Right kidney (tissue), 1 donor: ENCODE results near the gene CGNL1.

Experiments
- DNase-seq: peaks from one replicate; pipeline ENCODE4 v3.0.0-alpha.2; 2016

Gene CGNL1

DNA sequence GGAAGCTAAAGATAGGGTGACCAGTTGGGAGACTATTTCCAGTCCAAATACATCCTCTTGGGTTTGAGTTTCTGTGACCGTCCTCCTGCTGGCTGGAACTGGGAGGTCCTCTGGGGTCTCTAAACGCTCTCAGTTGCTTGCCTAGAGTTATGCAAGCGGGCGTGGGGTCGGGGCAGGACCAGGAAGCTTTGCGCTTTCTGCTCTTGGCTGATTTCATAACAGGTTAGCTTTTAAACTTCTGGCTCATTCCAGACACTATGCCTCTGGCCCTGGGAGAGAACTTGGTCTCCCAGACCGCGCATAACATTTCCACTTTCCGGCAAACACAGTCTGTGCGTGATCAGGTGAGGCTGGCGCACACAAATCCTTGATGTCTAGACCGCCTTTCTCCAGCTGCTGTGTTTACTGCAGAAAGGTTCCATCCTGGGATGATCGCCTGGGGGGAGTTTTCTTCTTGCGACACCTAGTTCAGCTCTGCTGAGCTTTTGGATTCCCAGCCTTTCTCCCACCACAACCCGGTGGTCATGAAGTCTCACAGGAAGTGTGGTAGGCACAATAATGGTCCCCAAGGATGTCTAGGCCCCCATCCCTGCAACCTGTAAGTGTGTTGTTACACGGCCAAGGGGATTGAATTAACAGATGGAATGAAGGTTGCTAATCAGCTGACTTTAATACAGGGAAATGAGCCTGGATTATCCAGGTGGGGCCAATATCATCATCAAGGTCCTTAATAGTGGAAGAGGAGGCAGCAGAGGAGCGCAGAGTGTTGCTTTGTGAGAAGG, 23.6 kb upstream of the CGNL1 start:
- no peak for DNase-seq

GRCh38 chr15:57353317-57353804, 22.9 kb upstream of the CGNL1 start:
- DNase-seq = no peak

DNA sequence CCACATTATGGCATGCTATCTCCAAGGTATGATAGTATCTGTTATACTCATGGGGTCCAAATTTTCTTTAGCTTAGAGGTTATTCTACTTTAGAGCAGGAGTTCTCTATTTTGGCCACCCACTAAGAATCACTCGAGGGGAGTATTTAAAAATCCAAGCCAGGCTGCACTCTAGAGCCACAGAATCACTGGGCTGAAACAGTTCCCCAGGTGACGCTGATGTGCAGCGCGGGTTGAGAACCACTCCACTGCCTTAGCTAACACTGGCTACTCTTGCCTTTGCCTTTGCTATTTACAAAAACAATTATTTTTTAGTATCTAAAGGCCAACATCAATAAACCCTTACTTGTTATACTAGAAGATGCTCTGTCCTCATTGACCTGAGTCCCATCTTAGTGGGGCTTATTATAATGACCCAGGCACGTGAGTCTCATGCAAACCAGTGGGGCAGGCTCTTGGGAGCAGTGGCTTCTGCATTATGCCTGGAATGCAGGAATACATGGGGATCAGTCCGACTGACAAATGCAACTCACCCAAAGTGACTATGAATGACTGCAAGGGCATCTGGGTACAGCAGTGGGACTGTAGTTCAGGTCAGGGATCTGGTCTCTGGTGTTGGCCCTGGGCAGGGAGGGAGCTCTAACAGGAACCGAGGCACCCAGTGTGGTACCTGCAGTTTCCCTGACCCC, 21.7 kb upstream of the CGNL1 start:
- no peak for DNase-seq

DNA sequence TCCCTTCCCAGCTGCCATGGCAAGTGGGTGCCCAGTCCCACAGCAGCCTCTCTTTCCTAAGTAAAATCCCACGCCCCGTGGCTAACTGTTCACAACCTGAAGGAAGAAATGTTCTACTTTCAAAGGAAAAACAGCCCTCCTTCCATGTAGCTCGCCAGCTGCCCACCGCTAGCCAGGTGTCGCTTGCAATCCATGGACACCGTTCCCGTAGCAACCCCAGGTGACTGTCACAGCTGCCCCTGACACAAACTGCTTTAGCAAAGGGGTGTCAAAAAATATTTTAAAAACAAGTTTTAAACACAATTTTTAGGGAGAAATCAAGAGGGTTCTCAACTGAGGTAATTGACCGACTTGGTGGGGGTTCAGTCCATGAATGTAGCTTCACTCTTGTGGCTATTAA, 21.0 kb upstream of the CGNL1 start:
- DNase-seq = no peak

DNA sequence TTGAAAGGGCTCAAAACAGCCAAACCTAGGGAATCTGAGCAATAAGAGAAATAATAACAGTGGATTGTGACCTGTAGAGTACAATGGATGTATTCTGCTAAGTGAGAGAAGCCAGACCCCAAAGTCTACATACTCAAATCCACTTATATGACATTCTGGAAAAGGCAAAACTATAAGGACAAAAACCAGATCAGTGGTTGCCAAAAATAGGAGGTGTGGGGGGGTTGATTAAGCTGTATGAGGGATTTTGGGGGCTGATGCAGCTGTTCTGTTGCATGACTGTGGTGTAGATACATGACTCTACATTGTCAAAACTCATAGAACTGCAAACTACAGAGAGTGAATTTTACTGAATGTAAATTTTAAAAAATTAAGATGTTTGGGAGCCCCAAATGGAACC, 20.1 kb upstream of the CGNL1 start:
- DNase-seq = no peak

DNA sequence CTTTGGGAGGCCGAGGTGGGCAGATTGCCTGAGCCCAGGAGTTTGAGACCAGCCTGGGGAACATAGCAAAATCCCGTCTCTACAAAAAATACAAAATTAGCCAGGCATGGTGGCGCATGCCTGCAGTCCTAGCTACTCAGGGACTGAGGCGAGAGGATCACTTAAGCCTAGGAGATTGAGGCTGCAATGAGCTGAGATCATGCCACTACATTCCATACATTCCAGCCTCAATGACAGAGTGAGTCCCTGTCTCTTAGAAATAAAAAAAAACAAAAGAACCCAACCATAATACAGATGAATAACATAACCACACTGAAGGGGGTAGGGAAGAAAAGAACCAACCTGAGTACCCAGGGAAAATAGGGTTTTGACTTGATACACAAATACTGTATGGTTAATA, 19.7 kb upstream of the CGNL1 start:
- DNase-seq = no peak

DNA sequence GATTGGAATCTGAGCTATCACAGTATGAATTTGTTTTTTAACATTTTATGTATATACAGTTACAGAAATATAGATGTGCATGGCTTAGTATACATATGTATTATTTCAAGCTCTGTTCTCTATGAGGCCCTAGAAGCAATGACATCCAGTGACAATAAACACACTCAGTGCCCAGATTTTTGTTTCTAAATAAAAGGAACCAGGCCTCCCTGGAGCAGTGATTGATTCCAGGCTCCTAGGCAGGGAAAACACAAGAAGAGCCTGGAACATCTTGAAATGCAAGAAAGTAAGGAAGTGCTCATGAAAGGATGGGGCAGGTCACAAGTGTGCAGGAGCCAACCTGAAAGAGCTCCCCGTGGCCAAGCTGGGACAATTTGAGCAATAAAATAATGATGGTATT, 18.5 kb upstream of the CGNL1 start:
- DNase-seq = no peak

DNA sequence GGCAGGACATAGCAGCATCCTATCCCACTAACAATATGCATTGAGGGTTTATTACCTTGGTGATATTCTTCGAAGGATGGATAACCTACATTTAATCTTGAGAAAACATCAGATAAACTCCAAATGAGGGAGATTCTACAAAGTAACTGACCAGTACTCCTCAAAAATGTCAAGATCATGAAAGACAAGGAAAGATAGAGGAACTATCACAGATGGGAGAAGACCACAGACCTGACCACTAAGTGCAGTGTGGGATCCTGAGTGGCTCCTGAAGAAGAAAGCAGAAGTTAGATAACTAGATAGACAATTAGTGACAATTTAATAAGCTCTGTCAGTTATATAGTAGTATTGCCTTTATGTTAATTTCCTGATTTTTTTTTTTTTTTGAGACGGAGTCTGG, 17.7 kb upstream of the CGNL1 start:
- DNase-seq = no peak

- no peak for DNase-seq
Measured at GRCh38 chr15:57363661-57364060, 12.6 kb upstream of the CGNL1 start.

DNA sequence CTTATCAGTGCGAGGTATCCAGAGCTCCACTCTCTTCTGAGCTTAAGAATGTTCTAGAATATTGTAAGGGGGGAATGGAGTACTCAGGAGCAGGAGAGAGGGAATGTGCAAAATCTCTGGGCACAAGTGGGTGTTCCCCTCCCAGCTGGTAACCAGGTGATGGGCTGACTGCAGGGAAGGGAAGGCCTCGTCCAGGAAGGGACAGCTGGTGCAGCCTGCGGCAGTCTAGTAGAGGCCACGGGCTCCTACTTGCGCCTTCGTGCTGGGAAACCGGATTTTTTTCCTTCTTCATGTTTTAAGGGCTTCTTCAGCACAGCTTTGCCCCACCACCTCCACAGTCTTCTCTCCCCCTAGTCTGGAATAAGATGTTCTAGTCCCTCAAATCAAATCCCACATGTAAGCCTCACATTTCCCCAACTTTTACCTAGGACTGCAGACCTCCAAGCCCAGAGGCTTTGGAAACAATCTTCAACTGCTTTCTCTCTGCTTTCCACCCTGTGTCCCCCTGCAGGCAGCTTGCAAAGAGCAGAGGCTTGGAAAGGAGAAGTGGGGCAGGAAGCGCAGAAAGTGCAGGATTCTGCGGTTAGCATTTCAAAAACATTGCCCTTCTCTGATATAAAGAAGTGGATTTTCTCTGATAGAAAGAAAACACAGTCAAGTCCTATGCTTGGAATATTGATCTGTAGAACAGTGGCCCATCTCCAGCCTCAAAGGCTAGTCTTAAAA, 11.9 kb upstream of the CGNL1 start:
- DNase-seq = no peak

DNA sequence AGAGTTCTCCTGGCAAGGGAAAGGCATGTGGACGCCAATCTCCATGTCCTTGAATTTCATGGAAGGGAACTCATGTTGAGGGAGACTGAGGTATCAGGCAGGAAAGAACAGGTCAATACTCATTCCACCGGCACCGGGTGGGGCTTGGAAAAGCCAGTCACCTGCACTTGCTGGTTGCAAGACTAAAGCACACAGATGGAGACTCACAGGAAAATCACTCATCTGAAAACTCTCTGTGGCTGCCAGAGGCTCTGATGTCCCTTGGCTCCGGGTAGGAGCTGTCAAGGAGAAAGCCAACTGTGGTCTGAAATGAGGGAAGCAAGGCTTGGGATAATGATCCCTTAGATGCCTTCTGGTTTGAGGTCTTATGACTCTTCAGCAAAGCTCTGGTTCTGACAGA, 8.7 kb upstream of the CGNL1 start:
- DNase-seq = no peak

- no peak for DNase-seq
Measured at GRCh38 chr15:57370929-57371328, 5.4 kb upstream of the CGNL1 start.

- DNase-seq = no peak
Measured at GRCh38 chr15:57373251-57373881, 2.9 kb upstream of the CGNL1 start.

DNA sequence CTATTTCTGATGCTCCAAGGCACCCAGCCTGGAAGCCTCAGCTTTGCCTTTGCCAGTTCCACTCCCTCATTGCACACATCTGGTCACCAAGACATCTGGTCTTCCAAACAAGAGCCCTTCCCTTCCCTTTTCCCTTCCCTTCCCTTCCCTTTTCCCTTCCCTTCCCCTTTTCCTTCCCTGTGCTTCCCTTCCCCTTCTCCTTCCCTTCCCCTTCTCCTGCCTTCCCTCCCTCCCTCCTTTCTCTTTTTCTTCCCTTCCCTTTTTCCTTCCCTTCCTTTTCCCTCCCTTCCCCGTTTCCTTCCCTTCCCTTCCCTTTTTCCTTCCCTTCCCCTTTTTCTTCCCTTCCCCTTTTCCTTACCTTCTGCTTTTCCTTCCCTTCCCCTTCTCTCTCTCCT, 2.4 kb upstream of the CGNL1 start:
- no peak for DNase-seq

DNA sequence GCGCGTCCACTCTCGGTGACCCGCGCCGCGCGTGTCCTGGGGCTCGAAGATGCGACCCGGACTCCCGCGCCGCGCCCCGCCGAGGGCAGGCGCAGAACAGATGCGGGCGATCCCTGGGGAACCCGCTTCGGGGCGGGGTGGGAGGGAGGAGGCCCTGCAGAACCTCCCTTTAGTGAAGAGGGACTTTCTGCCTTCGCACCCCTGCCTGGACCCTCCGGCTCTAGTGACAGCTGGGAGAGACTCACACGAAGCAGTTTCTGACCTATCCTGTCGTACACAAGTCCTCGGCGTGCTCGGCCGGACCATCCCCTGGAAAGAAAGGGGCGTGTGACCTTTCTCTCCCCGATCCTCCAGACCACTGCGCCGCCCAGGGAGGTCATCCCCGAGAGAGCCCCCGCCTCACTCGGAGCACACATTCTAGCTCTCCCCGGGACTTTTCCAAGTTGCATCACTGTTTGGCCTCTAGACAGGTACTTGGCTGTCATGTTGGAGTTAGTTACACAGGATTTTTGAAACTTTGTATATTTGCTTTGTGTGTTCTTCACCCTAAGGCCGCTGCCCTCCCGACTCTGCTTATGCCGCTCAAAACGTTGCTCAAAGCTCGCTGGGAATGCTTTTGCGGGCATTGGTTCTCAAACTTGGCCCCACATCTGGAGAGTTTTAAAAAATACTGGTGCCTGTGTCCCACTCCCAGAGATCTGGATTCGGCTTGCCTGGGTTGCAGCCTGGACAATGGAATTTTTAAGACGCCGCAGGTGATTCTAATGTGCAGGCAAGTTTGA, 582 bp downstream of the CGNL1 start:
- no peak for DNase-seq

DNA sequence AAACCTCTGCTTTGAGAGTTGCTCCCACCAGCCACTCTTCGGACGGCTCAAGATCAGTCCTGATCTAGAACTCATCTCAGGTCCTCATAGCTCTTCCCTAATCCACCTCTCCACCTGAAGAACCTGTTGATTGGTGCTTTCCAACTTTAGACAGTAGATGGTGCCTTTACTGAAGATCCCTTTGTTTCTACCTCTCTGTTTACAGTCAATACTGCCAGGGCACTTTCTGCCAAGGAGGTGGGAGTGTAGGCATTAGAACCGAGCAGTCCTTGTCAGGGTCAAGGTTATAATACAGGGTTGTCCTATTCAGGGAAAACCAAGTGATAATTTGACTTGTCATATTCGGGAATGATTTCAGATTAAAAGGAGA, 1.2 kb downstream of the CGNL1 start:
- no peak for DNase-seq

- no peak for DNase-seq
Measured at GRCh38 chr15:57379487-57379886, 3.2 kb downstream of the CGNL1 start.

- no peak for DNase-seq
Measured at GRCh38 chr15:57380854-57381253, 4.5 kb downstream of the CGNL1 start.

GRCh38 chr15:57382215-57382614, 5.9 kb downstream of the CGNL1 start:
- DNase-seq = no peak

- DNase-seq = no peak
Measured at GRCh38 chr15:57382969-57383368, 6.7 kb downstream of the CGNL1 start.

DNA sequence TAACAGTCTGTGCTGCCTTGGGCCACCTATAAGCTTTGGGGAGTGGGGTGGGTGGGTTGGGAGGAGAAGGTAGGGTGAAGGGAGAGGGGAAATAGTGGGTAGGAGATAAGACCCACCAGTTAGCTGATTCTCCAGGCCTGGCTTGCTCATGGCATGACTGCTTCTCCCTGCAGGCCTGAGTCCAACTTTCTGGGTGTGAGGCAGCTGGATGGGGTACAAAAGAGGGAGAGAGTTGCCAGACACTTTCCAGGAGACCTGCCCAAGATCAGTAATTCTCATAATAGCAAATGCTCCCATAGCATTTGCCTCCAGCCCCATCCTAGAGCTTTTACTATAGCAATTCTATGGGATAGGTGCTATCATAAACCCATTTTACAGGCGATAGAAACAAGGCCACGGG, 7.7 kb downstream of the CGNL1 start:
- no peak for DNase-seq

DNA sequence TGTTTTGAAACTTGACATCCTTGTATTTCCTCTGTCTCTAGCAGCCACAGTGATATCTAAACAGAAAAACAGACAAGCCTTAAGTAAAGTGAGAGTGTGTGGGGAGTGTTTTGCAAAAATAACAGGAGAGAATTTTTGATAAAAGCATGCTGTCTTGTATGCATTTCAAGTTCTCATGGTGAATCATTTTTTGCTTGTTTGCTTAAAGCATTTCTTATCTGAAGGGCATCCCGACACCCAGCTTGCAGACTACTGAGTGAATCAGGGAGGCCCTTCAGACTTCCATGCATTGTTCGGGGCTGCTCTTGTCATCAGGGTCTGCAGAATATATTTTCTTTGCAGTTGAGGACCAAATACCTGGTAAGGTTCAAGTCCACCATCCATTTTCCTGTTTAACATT, 8.5 kb downstream of the CGNL1 start:
- no peak for DNase-seq
